Measurements from ENCODE around the gene CPTP. TPM values are rescaled to one million over a fixed set of nuclear protein-coding genes. Genes with fewer than 3 reads are reported as not detected.

The CPTP gene
- total RNA-seq (2013), result 10.0 TPM
- polyA plus RNA-seq (1 to 10 TPM; 6.4 to 7.7 (median 7.4) TPM), polyA minus RNA-seq (10.9 and 18.2 TPM in 2 replicates), total RNA-seq (2.2 to 11.2 (median 4.3) reads per million in 11 experiments)

GRCh38 chr1:1324524-1325287 is at the start of gene CPTP, which contains the start of gene INTS11:
TSS of gene CPTP (plus strand) at chr1:1324802. CDS start at chr1:1326911, 2,109 bp downstream.
TSS of gene INTS11 (minus strand) at chr1:1324660. CDS start at chr1:1324608, 52 bp downstream.
- Histone ChIP-seq H3K27me3 (ENCODE audit: control insufficient read depth in 2 of 2, insufficient read depth in 2 of 2, low read length in 2 of 2) (no peaks in the 10 kb centered on the region), H3K4me1 (ENCODE audit: control insufficient read depth in 1 of 2, insufficient read depth in 2 of 2, low read length in 2 of 2) (peaks cover 22 to 24% of the 10 kb centered on the region in 2 donors), H3K79me2 (ENCODE audit: insufficient read depth, low read length) (peaks cover 59% of the 10 kb centered on the region), H3K9ac (ENCODE audit: insufficient read depth, low read length, poor library complexity, severe bottlenecking) (peak within 1 kb of the TSS; percentile 90), H4K20me1 (ENCODE audit: insufficient read depth, low read length) (peaks cover 48% of the 10 kb centered on the region), H3K27ac (ENCODE audit: low read depth in 1 of 2, low read length in 2 of 2) (peak within 1 kb of the TSS; percentile 0 to 83), H2AFZ (ENCODE audit: insufficient read depth, low read depth, low read length, poor library complexity, severe bottlenecking) (peak within 1 kb of the TSS; percentile 89), H3K9me3 (replicated peaks in 1 of 2; ENCODE audit: control insufficient read depth in 1 of 2, insufficient read depth in 1 of 2, low read length in 2 of 2) (no peaks in the 10 kb centered on the region), H3K4me3 (replicated peaks in 1 of 3; ENCODE audit: low read depth in 2 of 3, low read length in 3 of 3) (peak within 1 kb of the TSS; percentile 65 to 92 (median 87)), H3K4me2 (replicated peaks; ENCODE audit: extremely low read depth, low read length, poor library complexity, severe bottlenecking) (peak within 1 kb of the TSS; percentile 98), H3K36me3 (replicated peaks in 1 of 2; ENCODE audit: control insufficient read depth in 1 of 2, insufficient read depth in 2 of 2, low read length in 2 of 2) (peaks cover 21 to 27% of the 10 kb centered on the region in 2 donors)
- peak within 1 kb of the TSS; percentile 80 to 92 for H3K4me3 Mint-ChIP-seq
- H3K9me3 Mint-ChIP-seq, result no peaks in the 10 kb centered on the region
- TF ChIP-seq CTCF (IDR thresholded peaks at IDR 0.05), result no peak
- intact Hi-C loops (cut with micrococcal nuclease), result no loop called here
- DNase-seq, result peak; percentile 89 to 93 (median 91)
- H3K4me1 Mint-ChIP-seq, result peaks cover 25% of the 10 kb centered on the region
- H3K27ac Mint-ChIP-seq, result peak within 1 kb of the TSS in 6 of 7 donors; percentile 38 to 89 (median 82)
- no peaks in the 10 kb centered on the region for H3K27me3 Mint-ChIP-seq (ENCODE audit: low read depth in 3 of 3)
- H3K36me3 Mint-ChIP-seq, result peaks cover 8 to 29% of the 10 kb centered on the region in 2 donors
- WGBS (ENCODE audit: insufficient coverage), result under 1% methylated on average over 83 of the region's 84 CpGs

GRCh38 chr1:1274931-1275431 is 49.6 kb upstream of the CPTP start:
- H3K27ac Mint-ChIP-seq, result no peak overlapping the region
- H2AFZ ChIP-seq (ENCODE audit: insufficient read depth, low read depth, low read length, poor library complexity, severe bottlenecking), result peak overlapping the region; percentile 88

More at GRCh38 chr1:1274931-1275431, 49.6 kb upstream of the CPTP start:
- Mint-ChIP-seq H3K4me1 (peaks cover 35% of the 10 kb centered on the region), H3K27me3 (ENCODE audit: low read depth in 3 of 3) (peaks cover 0 to 3% (median 1%) of the 10 kb centered on the region in 3 donors), H3K4me3 (peak overlapping the region; percentile 69 to 76), H3K9me3 (no peaks in the 10 kb centered on the region), H3K36me3 (peaks cover 13 to 16% of the 10 kb centered on the region in 2 donors)
- DNase-seq, result no peak
- intact Hi-C loops (cut with micrococcal nuclease), result no loop called here
- 93% methylated on average over 12 of the region's 15 CpGs for WGBS (ENCODE audit: insufficient coverage)
- Histone ChIP-seq H3K4me2 (replicated peaks; ENCODE audit: extremely low read depth, low read length, poor library complexity, severe bottlenecking) (no peak overlapping the region), H3K9me3 (replicated peaks in 1 of 2; ENCODE audit: control insufficient read depth in 1 of 2, insufficient read depth in 1 of 2, low read length in 2 of 2) (no peaks in the 10 kb centered on the region), H3K9ac (ENCODE audit: insufficient read depth, low read length, poor library complexity, severe bottlenecking) (no peak overlapping the region), H3K4me3 (replicated peaks in 1 of 3; ENCODE audit: low read depth in 2 of 3, low read length in 3 of 3) (no peak overlapping the region), H4K20me1 (ENCODE audit: insufficient read depth, low read length) (peaks cover 29% of the 10 kb centered on the region), H3K27ac (ENCODE audit: low read depth in 1 of 2, low read length in 2 of 2) (no peak overlapping the region), H3K4me1 (ENCODE audit: control insufficient read depth in 1 of 2, insufficient read depth in 2 of 2, low read length in 2 of 2) (peaks cover 29 to 30% of the 10 kb centered on the region in 2 donors), H3K27me3 (ENCODE audit: control insufficient read depth in 2 of 2, insufficient read depth in 2 of 2, low read length in 2 of 2) (no peaks in the 10 kb centered on the region), H3K79me2 (ENCODE audit: insufficient read depth, low read length) (peaks cover 36% of the 10 kb centered on the region), H3K36me3 (replicated peaks in 1 of 2; ENCODE audit: control insufficient read depth in 1 of 2, insufficient read depth in 2 of 2, low read length in 2 of 2) (no peaks in the 10 kb centered on the region)
- no peak for TF ChIP-seq CTCF (IDR thresholded peaks at IDR 0.05)
